Neutrophil (primary cell): ENCODE measurements around the gene AHCY.

Experiments
- H3K27ac ChIP-seq: fragments of 200-600 bp; sonication (generic); 2 replicates; pipeline ENCODE4 v1.5.1; 2016; ENCODE audit warnings: mild to moderate bottlenecking, moderate library complexity
- H3K27me3 ChIP-seq: fragments of 200-600 bp; sonication (generic); 2 replicates; pipeline ENCODE4 v1.6.0; 2016; ENCODE audit warnings: mild to moderate bottlenecking
- H3K36me3 ChIP-seq: fragments of 200-600 bp; sonication (generic); 2 replicates; pipeline ENCODE4 v1.5.1; 2017
- H3K4me1 ChIP-seq, 2 experiments: fragments of 200-600 bp in 1 of 2; sonication (generic) in 1 of 2; 1 replicate in 1 of 2; 2 replicates in 1 of 2; pipeline versions ENCODE4 v1.5.1 to v1.6.1; 2013 to 2016; ENCODE audit warnings: low read depth in 1 of 2, low read length in 1 of 2, mild to moderate bottlenecking in 1 of 2, moderate library complexity in 1 of 2; ENCODE audit not compliant: control insufficient read depth in 1 of 2, insufficient read depth in 1 of 2
- H3K4me3 ChIP-seq, 2 experiments: fragments of 200-600 bp in 1 of 2; sonication (generic) in 1 of 2; 1 replicate in 1 of 2; 2 replicates in 1 of 2; pipeline ENCODE4 v1.5.1; 2013 to 2016; ENCODE audit warnings: low read depth in 1 of 2, low read length in 1 of 2, mild to moderate bottlenecking in 1 of 2, moderate library complexity in 1 of 2
- H3K9me3 ChIP-seq: fragments of 200-600 bp; sonication (generic); 2 replicates; pipeline ENCODE4 v1.5.1; 2016
- TF ChIP-seq, protein P1 (sequence below): fragments of 200-600 bp; sonication (generic); IDR thresholded peaks from 2 replicates; pipeline ENCODE4 v1.5.1; 2016; ENCODE audit warnings: antibody characterized with exemption

The AHCY gene

GRCh38 chr20:34240693-34241615 is 62.2 kb downstream of the AHCY start, which contains the start of gene ASIP:
TSS of gene ASIP (plus strand) at chr20:34241423. CDS start at chr20:34260375, 18,952 bp downstream.
- Histone ChIP-seq H3K9me3 (no peaks in the 10 kb centered on the region), H3K27ac (no peak within 1 kb of the TSS), H3K27me3 (no peaks in the 10 kb centered on the region), H3K4me3 (no peak within 1 kb of the TSS), H3K4me1 (no peaks in the 10 kb centered on the region), H3K36me3 (no peaks in the 10 kb centered on the region)
- TF ChIP-seq, protein P1, sequence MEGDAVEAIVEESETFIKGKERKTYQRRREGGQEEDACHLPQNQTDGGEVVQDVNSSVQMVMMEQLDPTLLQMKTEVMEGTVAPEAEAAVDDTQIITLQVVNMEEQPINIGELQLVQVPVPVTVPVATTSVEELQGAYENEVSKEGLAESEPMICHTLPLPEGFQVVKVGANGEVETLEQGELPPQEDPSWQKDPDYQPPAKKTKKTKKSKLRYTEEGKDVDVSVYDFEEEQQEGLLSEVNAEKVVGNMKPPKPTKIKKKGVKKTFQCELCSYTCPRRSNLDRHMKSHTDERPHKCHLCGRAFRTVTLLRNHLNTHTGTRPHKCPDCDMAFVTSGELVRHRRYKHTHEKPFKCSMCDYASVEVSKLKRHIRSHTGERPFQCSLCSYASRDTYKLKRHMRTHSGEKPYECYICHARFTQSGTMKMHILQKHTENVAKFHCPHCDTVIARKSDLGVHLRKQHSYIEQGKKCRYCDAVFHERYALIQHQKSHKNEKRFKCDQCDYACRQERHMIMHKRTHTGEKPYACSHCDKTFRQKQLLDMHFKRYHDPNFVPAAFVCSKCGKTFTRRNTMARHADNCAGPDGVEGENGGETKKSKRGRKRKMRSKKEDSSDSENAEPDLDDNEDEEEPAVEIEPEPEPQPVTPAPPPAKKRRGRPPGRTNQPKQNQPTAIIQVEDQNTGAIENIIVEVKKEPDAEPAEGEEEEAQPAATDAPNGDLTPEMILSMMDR, result no peak

GRCh38 chr20:34240121-34240520 is 63.0 kb downstream of the AHCY start:
- no peak overlapping the region for H3K27ac ChIP-seq
- H3K27me3 ChIP-seq, result no peaks in the 10 kb centered on the region
- no peaks in the 10 kb centered on the region for H3K9me3 ChIP-seq
- H3K36me3 ChIP-seq, result no peaks in the 10 kb centered on the region
- TF ChIP-seq, protein P1, result no peak
- H3K4me1 ChIP-seq, result no peaks in the 10 kb centered on the region
- no peak overlapping the region for H3K4me3 ChIP-seq

DNA sequence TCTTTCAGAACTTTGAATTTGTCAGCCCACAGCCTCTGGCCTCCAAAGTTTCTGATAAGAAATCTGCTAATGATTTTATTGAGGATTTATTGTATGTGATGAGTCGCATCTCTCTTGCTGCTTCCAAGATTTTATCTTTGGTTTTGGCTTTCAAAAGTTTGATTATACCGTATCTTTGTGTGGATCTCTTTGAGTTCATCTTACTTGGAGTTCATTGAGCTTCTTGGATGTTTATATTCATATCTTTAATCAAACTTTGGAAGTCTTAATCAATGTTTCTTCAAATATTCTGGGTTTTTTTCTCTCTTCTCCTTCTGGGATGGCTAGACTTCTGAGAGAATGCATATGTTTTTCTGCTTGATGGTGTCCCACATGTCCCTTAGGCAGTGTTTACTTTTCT is 65.2 kb downstream of the AHCY start:
- TF ChIP-seq, protein P1, result no peak
- no peak overlapping the region for H3K4me3 ChIP-seq
- no peaks in the 10 kb centered on the region for H3K4me1 ChIP-seq
- no peaks in the 10 kb centered on the region for H3K27me3 ChIP-seq
- no peaks in the 10 kb centered on the region for H3K36me3 ChIP-seq
- no peak overlapping the region for H3K27ac ChIP-seq
- H3K9me3 ChIP-seq, result no peaks in the 10 kb centered on the region

GRCh38 chr20:34235875-34236274 is 67.3 kb downstream of the AHCY start:
- no peak overlapping the region for H3K4me3 ChIP-seq
- no peaks in the 10 kb centered on the region for H3K4me1 ChIP-seq
- H3K27ac ChIP-seq, result no peak overlapping the region
- no peaks in the 10 kb centered on the region for H3K27me3 ChIP-seq
- TF ChIP-seq, protein P1, result no peak
- H3K9me3 ChIP-seq, result no peaks in the 10 kb centered on the region
- H3K36me3 ChIP-seq, result no peaks in the 10 kb centered on the region

GRCh38 chr20:34233687-34234086 is 69.5 kb downstream of the AHCY start:
- TF ChIP-seq, protein P1, result no peak
- no peaks in the 10 kb centered on the region for H3K9me3 ChIP-seq
- no peaks in the 10 kb centered on the region for H3K36me3 ChIP-seq
- no peaks in the 10 kb centered on the region for H3K27me3 ChIP-seq
- H3K4me1 ChIP-seq, result no peaks in the 10 kb centered on the region
- H3K4me3 ChIP-seq, result no peak overlapping the region
- no peak overlapping the region for H3K27ac ChIP-seq
